Ectodermal cell (in vitro differentiated cells): ENCODE data around the gene EDN1.

ENCODE experiments used
- H3K27ac ChIP-seq: 2 replicates; pipeline ENCODE4 v1.7.0; 2013; ENCODE audit warnings: mild to moderate bottlenecking, low read depth, low read length; ENCODE audit not compliant: insufficient read depth, poor library complexity, severe bottlenecking
- H3K27me3 ChIP-seq: 2 replicates; pipeline ENCODE4 v1.7.0; 2013; ENCODE audit warnings: mild to moderate bottlenecking, low read length; ENCODE audit not compliant: insufficient read depth, control insufficient read depth, poor library complexity, severe bottlenecking
- H3K36me3 ChIP-seq: one replicate; pipeline ENCODE4 v1.7.0; 2013; ENCODE audit warnings: low read length; ENCODE audit not compliant: control insufficient read depth, insufficient read depth
- H3K4me1 ChIP-seq: one replicate; pipeline ENCODE4 v1.7.0; 2013; ENCODE audit warnings: low read length; ENCODE audit not compliant: control insufficient read depth, insufficient read depth
- H3K4me3 ChIP-seq: 2 replicates; pipeline ENCODE4 v1.7.0; 2013; ENCODE audit warnings: low read depth, low read length, control low read depth; ENCODE audit not compliant: insufficient read depth
- H3K9me3 ChIP-seq: 2 replicates; pipeline ENCODE4 v1.7.0; 2013; ENCODE audit warnings: mild to moderate bottlenecking, low read length, moderate library complexity; ENCODE audit not compliant: control insufficient read depth
- WGBS, 2 experiments: methylation state at CpG; one replicate each; pipeline ENCODE4 v1.1.7; 2013; ENCODE audit warnings: missing lambda C conversion rate in 2 of 2; 5-methylcytosine and 5-hydroxymethylcytosine counted together

EDN1 gene

DNA sequence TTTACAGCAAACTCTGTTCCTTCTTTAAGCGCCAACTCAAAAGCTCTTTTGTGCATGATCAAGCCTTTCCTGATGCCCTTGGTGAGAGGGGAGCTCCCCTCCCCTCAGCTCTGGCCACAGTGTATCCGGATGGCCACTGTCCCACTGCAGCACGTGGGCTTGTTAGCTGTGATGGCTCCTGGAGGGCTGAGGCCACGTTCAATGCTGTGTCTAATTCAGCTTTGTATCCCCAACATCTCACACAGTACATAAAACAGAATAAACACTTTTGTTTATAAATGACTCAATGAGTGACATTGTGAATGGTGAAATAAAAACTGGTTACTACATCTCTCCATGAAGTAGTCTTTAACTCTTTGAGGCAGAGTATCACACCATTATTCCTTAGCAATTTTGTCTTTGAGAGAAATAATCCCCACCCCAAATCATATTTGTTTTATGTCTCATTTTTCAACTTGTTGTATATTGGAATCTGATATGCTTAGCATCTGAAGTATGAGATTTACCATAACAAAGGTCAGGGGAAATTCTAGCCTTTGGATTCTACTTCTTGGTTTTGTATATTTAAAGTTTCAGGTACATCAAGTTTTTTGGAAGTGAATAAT is 44.5 kb downstream of the EDN1 start:
- Histone ChIP-seq H3K27ac (no peak overlapping the region), H3K27me3 (no peaks in the 10 kb centered on the region), H3K4me1 (peaks cover 7% of the 10 kb centered on the region), H3K36me3 (no peaks in the 10 kb centered on the region), H3K4me3 (no peak overlapping the region), H3K9me3 (no peaks in the 10 kb centered on the region)
- WGBS, 2 experiments = 81 to 92% methylated on average over 4 of the region's 4 CpGs

DNA sequence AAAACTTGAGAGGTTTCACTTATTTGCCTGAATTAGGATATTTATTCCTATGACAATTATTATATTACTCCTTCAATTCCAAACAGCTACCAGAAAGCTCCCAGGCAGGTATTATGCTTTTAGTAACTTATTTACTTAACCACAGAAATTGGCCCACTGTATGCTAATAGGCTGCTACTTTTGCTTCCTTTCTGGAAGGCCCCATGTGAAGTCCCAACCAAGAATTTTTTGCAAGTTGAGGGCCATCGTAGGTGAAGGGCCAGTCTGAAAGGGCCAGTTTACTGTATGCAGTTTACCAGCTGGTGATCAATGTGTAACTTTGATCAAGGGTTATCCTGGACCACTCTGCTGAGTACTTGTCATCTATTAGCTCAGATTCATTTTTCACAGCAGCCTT is 45.0 kb downstream of the EDN1 start:
- Histone ChIP-seq H3K27me3 (no peaks in the 10 kb centered on the region), H3K4me1 (peaks cover 7% of the 10 kb centered on the region), H3K4me3 (no peak overlapping the region), H3K9me3 (no peaks in the 10 kb centered on the region), H3K27ac (no peak overlapping the region), H3K36me3 (no peaks in the 10 kb centered on the region)
- WGBS, 2 experiments = 84 to 88% methylated on average over 1 of the region's 1 CpG

DNA sequence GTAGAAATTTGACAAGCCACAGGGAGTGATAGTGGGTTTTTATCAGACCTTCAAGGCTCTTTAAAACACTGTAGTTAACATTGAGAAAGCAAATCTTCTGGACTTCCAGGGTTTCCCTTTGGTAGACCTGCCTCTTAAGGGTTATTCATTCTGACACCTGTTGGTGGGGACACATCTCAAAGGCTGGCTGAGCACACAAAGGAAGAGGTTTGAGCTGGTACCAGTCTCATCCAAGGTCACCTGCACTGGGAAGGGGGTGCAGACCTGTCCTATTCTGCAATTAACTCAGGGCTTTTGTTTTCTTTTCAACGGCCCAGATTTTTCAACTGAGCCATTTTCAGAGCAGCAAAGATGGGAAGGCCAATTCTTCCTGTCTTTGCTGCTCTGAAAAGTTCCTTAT is 45.6 kb downstream of the EDN1 start:
- Histone ChIP-seq H3K9me3 (no peaks in the 10 kb centered on the region), H3K4me3 (no peak overlapping the region), H3K36me3 (no peaks in the 10 kb centered on the region), H3K27ac (no peak overlapping the region), H3K4me1 (peaks cover 7% of the 10 kb centered on the region), H3K27me3 (no peaks in the 10 kb centered on the region)
- 29 to 30% methylated on average over 1 of the region's 1 CpG for WGBS, 2 experiments

DNA sequence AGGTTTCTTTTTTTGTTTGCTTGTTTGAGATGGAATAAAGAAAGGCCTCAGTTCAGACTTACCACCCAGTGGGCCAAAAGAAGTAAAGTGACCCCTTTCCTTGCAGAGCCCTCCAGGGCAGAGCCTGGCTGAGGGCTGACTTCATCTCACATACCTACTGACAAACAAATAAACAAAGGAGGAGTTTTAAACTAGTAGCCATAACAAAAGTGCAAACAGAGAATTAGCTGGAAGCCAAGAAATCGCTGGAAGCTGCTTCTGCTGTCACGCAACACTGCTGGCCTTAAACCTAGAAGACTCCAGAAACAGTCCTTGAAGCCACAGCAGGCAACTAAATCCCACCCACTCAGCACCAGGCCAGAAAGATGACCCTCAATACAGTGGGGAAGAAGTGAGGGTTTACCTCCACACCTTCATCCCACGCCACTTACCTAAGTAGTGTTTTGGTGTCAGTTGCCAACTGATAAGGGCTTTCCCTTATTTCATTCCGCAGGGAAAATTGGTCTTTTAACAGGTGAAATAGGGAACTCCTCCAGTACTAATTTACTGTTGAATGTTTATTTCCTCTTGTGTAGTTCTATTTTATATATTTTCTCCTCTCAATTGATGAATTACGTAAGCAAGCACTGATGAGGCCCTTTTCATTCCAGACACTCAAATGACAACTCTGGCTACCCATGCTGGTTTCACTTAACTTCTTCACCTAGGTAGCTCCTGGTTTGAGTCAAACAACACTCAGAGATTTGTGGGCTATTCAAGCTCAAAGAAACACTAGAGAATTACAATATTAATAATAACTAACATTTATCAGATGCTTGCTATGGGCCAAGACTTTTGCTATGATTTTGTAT is 46.2 kb downstream of the EDN1 start:
- 52 to 68% methylated on average over 4 to 5 of the region's 5 CpGs for WGBS, 2 experiments
- Histone ChIP-seq H3K27ac (no peak overlapping the region), H3K4me3 (no peak overlapping the region), H3K27me3 (no peaks in the 10 kb centered on the region), H3K4me1 (peaks cover 7% of the 10 kb centered on the region), H3K36me3 (no peaks in the 10 kb centered on the region), H3K9me3 (no peaks in the 10 kb centered on the region)

DNA sequence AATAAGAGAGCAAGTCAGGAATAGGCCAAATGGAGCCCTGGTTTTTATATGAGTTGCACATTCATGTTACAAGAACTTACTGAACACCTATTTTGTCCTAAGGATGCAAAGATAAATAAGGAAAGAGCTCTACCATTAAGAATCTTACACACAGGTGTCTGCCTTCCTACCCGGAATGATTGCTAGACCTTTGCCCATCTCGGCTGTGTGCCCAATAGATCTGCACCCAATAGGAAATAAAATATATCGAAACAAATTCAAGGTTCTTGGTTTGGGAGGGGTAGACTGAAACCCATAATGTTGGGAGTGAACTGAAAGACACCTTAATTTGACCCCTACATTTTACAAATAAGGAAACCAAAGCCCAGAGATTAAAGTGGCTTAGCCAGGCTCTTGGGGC is 48.9 kb downstream of the EDN1 start:
- H3K4me3 ChIP-seq = no peak overlapping the region
- H3K36me3 ChIP-seq = no peaks in the 10 kb centered on the region
- no peak overlapping the region for H3K27ac ChIP-seq
- no peaks in the 10 kb centered on the region for H3K27me3 ChIP-seq
- H3K4me1 ChIP-seq = peaks cover 14% of the 10 kb centered on the region
- 92 to 98% methylated on average over 3 of the region's 3 CpGs for WGBS, 2 experiments
- no peaks in the 10 kb centered on the region for H3K9me3 ChIP-seq

DNA sequence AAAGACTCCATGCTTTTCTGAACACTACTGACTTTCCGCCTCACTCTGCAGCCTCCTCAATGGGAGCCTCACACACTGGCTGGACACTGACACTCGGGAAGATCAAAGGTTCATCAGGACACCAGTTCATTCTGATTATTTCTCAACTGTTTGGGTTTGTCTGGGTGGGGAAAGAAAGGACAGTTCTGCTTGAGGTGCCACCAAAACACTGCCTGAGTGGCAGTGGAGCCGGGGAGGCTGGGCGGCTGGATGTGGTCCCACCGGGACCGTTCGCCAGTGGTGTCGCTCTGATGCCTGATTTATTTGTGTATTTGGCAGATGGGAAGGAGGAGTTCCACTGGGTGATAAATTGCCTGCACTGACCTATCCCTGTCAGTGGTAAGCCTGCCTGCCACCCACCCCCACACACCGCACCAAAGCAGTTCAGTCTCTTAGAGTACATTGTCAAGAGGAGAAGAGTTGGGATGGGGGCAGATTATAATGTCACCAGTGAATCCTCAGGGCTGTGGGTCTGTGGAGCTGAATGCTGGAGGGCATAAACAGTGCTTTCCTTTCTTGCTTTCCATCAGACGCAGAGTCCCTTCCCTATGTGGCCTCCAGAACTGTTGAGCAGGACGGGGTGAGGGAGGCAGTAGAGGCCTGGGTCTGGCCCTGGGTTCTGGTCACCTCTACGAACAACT is 49.8 kb downstream of the EDN1 start:
- Histone ChIP-seq H3K4me3 (no peak overlapping the region), H3K27me3 (no peaks in the 10 kb centered on the region), H3K36me3 (no peaks in the 10 kb centered on the region), H3K9me3 (no peaks in the 10 kb centered on the region), H3K4me1 (peaks cover 14% of the 10 kb centered on the region), H3K27ac (no peak overlapping the region)
- 94 to 97% methylated on average over 12 of the region's 12 CpGs for WGBS, 2 experiments

DNA sequence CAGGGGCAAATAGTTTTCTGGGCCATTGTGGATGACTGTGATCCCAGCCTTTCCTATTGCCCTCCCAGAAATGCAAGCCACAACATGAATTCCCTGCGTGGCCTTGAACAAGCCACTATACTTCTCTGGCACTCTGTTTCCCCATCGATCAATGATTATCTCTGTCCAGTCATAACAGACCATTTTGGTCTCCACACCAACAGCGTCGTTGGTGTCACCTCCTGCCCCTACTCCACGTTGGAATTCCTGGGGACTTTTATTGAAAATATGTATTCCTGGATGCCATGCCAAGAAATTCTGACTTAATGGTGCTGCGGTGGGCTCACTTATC is 50.3 kb downstream of the EDN1 start:
- no peaks in the 10 kb centered on the region for H3K27me3 ChIP-seq
- no peaks in the 10 kb centered on the region for H3K9me3 ChIP-seq
- no peak overlapping the region for H3K27ac ChIP-seq
- H3K4me3 ChIP-seq = no peak overlapping the region
- peaks cover 14% of the 10 kb centered on the region for H3K4me1 ChIP-seq
- 96% methylated on average over 6 of the region's 6 CpGs for WGBS, 2 experiments
- H3K36me3 ChIP-seq = no peaks in the 10 kb centered on the region

DNA sequence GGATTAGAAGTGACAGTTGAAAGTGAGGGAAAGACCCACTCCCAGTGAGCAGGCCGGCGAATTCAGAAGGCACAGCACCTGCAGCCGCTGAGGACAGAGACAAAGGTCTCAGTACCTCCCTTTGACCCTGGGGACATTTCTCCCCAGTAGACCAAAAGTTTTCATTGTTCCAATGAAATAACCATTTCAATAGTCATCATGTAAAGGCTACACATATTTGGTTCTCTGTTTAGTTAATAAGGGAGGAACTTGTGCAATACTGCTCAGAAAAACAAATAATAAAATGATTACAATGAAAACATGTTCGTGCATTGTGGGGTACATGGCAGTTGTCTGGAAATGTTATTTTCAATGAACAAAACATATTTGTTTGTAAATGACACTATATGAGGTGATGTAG is 52.5 kb downstream of the EDN1 start:
- no peaks in the 10 kb centered on the region for H3K27me3 ChIP-seq
- no peak overlapping the region for H3K27ac ChIP-seq
- no peaks in the 10 kb centered on the region for H3K36me3 ChIP-seq
- no peaks in the 10 kb centered on the region for H3K9me3 ChIP-seq
- peaks cover 7% of the 10 kb centered on the region for H3K4me1 ChIP-seq
- WGBS, 2 experiments = 28 to 44% methylated on average over 4 of the region's 4 CpGs
- no peak overlapping the region for H3K4me3 ChIP-seq

DNA sequence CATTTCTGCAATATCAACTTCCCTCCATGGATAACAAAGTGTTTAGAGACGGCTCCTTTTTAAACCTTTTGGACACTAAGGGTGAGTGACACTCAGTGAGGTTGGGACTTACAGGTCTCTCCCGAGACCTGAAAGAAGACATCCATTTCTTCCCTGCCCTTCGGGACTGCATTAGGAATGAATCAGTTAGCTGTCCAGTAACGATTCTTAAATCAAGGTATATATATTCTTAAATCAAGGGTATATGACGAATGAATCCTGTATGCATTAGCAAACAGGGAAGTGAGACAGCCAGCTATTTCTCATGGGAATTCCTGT is 52.9 kb downstream of the EDN1 start:
- no peaks in the 10 kb centered on the region for H3K27me3 ChIP-seq
- H3K4me1 ChIP-seq = peaks cover 7% of the 10 kb centered on the region
- 88 to 94% methylated on average over 4 to 5 of the region's 5 CpGs for WGBS, 2 experiments
- H3K27ac ChIP-seq = no peak overlapping the region
- no peaks in the 10 kb centered on the region for H3K36me3 ChIP-seq
- no peaks in the 10 kb centered on the region for H3K9me3 ChIP-seq
- H3K4me3 ChIP-seq = no peak overlapping the region

DNA sequence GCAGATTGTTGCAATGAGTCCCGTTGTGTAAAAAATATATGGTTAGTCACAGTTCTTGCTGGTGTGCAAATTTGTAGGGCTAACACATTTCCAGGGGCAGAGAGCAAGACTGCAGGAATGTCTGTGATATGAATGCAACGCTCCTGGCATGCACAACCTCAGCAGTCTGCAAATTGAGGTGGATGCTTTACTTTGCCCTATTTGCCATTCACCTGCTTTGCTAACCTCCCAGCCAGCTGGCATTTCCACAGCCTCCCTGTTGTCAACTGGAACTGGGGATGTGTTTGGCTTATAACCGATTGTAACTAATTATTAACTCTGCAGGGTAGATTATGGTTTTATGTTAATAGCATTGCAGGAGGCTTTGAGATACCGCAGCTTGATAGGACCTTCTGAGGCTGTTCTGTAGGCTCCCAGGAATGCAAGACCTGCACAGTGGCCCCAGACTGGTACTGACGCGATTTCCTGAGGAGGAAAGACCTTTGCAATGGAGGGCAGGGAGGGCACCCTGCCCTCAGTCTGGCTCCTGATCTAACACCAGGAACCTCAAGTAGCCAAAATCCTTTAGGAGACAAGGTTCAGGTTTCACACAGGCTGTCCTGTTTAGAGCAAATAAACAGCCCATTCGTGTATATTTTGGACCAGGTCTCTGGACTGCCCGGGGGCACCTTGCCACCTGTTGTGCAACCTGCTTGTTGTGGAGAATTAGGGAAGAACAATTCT is 53.4 kb downstream of the EDN1 start:
- Histone ChIP-seq H3K9me3 (no peaks in the 10 kb centered on the region), H3K27me3 (no peaks in the 10 kb centered on the region), H3K4me3 (no peak overlapping the region), H3K27ac (no peak overlapping the region), H3K36me3 (no peaks in the 10 kb centered on the region), H3K4me1 (peaks cover 7% of the 10 kb centered on the region)
- 91 to 93% methylated on average over 8 of the region's 8 CpGs for WGBS, 2 experiments
